GM19467 (cell line): Measurements from ENCODE around the gene EIF5A2.
"Not testable (repeated sequence)": the region's sequence is repeated elsewhere in the genome, so short reads cannot be mapped to it uniquely, and the experiment has no call there.

Experiments used
- ATAC-seq: cut with Tn5 transposase; IDR thresholded peaks from one replicate; pipeline ENCODE4 v1.9.1; 2021; ENCODE audit warnings: mild to moderate bottlenecking, moderate library complexity; ENCODE audit not compliant: unreplicated experiment

EIF5A2 gene

DNA sequence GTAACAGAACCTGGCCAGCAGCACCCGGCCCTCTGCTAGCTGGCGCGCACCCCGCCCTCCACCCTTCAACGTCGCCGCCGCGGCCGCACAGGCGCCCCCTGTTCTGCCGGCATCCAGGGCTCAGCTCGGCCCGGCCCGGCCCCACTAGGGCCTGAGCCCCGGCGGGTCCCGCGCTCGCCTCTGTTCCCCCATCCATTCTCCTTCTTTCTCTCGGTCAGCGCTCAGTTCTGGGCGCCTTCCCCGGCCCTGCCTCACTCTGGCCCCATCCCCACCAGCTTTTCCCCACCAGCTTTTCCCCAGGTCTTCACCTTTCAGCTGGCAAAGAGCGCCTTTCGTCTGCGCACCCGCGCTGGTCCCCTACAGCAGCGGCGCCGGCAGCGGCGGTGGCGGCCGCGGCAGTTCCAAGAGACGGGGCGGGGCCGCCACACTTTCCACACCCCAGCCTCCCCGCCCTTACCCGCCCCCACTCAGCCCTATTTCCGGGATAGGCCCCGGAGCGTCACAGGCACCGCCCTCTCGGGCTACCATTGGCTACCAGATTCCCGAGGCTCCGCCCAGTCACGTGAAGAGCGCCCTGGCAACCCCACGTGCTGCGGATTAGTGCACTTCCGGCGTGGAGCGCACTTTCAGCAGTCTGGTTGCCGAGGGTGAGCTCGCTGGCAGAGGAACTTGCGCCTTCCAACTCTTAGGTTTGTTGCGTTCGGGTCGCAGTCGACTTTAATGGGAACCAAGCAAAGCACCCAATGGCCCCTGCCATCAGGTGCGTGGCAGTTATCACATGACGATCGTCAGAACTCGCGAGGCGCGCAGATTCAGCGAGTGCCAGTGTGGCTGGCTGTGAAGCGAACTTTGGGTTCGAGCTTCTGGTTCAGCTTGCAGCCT, at the start of gene EIF5A2:
TSS of gene EIF5A2 (minus strand) at position 403 of the 882 bp plus-strand sequence. CDS start 831 bp downstream, outside the sequence.
- peak; percentile 74 for ATAC-seq

GRCh38 chr3:170956647-170957046, 48.2 kb upstream of the EIF5A2 start:
- no peak for ATAC-seq

DNA sequence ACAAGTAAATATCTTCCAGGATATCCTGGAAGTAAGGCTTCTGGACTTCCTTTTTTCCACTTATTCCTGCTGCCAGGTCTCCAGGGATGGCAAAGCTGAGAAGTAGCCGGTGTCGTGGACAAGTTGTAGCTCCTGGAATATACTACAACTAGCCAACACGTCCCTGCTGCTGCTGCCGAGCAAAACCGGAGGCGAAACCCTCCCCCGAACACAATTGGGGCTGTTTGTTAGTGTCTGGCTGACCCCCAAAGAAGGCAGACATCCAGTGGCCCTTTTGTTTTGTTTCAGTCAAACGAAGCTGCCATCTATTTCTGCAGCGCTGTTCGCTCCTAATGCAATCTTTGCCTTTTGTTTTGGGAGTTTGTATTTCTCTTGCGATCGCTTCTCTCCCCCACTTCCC, 45.3 kb upstream of the EIF5A2 start:
- no peak for ATAC-seq

- ATAC-seq = no peak
Observed at GRCh38 chr3:170953229-170953628, 44.8 kb upstream of the EIF5A2 start.

DNA sequence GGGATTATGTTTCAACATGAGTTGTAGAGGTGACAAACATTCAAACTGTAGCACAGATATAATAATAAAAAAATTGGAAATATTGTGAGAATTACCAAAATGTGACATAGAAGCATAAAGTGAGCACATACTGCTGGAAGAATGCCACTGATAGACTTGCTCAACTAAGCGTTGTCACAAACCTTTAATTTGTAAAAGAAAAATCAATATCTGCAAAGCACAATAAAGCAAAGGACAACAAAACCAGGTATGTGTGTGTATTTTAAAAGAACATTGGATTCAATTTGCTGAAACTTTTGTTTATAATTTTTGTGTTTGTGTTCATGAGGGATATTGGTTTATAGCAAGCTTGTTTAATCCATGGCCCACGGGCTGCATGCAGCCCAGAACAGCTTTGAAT, 40.8 kb upstream of the EIF5A2 start:
- ATAC-seq = no peak

GRCh38 chr3:170947018-170947769, 38.8 kb upstream of the EIF5A2 start:
- no peak for ATAC-seq

GRCh38 chr3:170942011-170942410, 33.6 kb upstream of the EIF5A2 start:
- ATAC-seq = no peak

DNA sequence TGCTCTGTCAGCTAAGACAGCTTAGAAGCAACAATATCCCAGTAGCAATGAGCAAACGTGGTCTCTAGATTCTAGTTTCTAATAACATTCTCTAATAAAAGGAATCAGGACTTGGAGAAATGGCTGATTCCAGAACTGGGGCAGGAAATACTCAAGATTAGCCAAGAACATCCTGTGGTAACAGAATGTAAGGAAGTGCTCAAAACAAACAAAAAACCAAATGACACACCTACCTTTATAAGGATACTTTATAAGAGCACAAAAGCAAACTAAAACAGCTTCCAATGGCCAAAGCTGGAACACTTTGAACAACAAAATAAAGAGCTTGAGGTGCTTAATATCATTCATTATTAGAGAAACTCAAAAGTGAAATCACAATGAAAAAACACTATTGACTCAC, 33.1 kb upstream of the EIF5A2 start:
- no peak for ATAC-seq

GRCh38 chr3:170933039-170933438, 24.6 kb upstream of the EIF5A2 start:
- not testable (repeated sequence) for ATAC-seq

- not testable (repeated sequence) for ATAC-seq
Observed at GRCh38 chr3:170923553-170923952, 15.1 kb upstream of the EIF5A2 start.

- ATAC-seq = no peak
Observed at GRCh38 chr3:170918715-170919114, 10.3 kb upstream of the EIF5A2 start.

- ATAC-seq = no peak
Observed at GRCh38 chr3:170914690-170915089, 6.3 kb upstream of the EIF5A2 start.

- ATAC-seq = no peak
Observed at GRCh38 chr3:170914212-170914611, 5.8 kb upstream of the EIF5A2 start.

DNA sequence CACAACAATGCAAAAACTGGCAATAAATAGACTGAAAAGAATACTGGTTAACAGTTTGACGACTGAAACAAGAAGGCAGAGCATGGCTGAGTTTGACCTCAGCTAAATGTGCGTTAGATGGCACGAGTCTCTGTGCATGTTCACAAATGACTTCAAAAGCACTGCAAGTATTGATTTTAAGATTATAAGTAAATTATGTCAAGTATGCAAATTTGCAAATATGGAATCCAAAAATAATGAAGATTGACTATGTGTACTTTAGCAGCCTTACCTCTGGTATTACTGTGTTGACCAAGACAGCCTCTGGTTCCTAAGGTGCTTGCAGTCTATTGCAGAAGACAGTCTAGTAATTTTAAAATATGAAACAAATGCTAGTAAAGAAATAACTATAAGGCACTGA, 2.6 kb upstream of the EIF5A2 start:
- no peak for ATAC-seq

- ATAC-seq = no peak
Observed at GRCh38 chr3:170910542-170910941, 2.1 kb upstream of the EIF5A2 start.

- no peak for ATAC-seq
Observed at GRCh38 chr3:170909129-170909903, 879 bp upstream of the EIF5A2 start.

GRCh38 chr3:170907637-170908234, 701 bp downstream of the EIF5A2 start:
- ATAC-seq = no peak

GRCh38 chr3:170905862-170906261, 2.6 kb downstream of the EIF5A2 start:
- no peak for ATAC-seq

DNA sequence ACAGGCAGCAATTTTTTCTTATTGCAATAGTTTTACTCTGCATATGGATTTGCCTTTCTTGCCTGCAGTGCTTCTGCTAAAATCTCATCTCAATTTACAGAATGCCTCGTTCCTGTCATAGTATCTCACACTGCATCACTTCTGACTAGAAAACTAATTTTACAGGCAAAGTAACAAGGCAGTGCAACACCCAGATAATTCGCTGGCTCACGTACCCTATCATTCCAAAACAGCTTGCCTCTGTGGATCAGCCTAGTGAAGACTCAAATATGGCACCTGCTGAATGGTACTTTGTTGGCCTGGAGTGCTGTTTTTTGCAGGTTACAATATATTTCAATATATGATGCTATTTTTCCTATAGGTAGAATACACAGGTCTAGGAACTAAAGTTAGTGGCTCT, 5.3 kb downstream of the EIF5A2 start:
- no peak for ATAC-seq

GRCh38 chr3:170899455-170899854, 9.0 kb downstream of the EIF5A2 start:
- ATAC-seq = no peak

- ATAC-seq = no peak
Observed at GRCh38 chr3:170897978-170898377, 10.5 kb downstream of the EIF5A2 start.
